Measurements from ENCODE around the gene PPP2R5E.

GRCh38 chr14:63431466-63431865, 111.7 kb downstream of the PPP2R5E start:
- TF ChIP-seq EZH2 (IDR thresholded peaks at IDR 0.05; ENCODE audit: borderline replicate concordance, low read depth, low read length, severe bottlenecking) (no peak), CTCF (IDR thresholded peaks at IDR 0.05; ENCODE audit: extremely low read depth in 1 of 2, insufficient read depth in 1 of 2, low read depth in 1 of 2, low read length in 2 of 2) (no peak), JUN (IDR thresholded peaks at IDR 0.05; ENCODE audit: borderline replicate concordance, insufficient read depth, insufficient read length, low read depth) (no peak), POLR2A (IDR thresholded peaks at IDR 0.05; ENCODE audit: low read depth, low read length) (no peak), MAX (IDR thresholded peaks at IDR 0.05; ENCODE audit: insufficient read depth, insufficient read length) (no peak), POLR2AphosphoS5 (IDR thresholded peaks at IDR 0.05; ENCODE audit: insufficient read depth, low read depth, low read length) (no peak), MYC (IDR thresholded peaks at IDR 0.05; ENCODE audit: low read depth, low read length) (no peak)

Data from endothelial cell of umbilical vein (primary cell).